GM12872 (cell line): Measurements from ENCODE around the gene PRKAG3.

Experiments used
- TF ChIP-seq, protein P1 (sequence below): IDR thresholded peaks from 3 replicates; pipeline ENCODE4 v1.5.1; 2011; ENCODE audit warnings: low read depth, mild to moderate bottlenecking, low read length, moderate library complexity; ENCODE audit not compliant: insufficient read depth

The PRKAG3 gene

DNA sequence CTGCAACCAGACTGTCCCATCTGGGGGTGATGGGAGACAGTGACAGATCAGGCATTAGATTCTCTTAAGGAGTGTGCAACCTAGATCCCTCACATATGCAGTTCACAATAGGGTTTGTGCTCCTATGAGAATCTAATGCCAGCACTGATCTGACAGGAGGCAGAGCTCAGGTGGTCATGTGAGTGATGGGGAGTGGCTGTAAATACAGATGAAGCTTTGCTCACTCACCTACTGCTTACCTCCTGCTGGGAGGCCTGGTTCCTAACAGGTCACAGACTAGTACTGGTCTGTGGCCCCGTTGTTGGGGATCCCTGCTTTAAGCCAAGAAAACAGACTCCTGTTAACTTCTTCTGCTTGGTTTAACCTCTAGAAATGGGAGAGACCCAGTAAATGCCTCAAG is 46.5 kb downstream of the PRKAG3 start:
- TF ChIP-seq, protein P1, sequence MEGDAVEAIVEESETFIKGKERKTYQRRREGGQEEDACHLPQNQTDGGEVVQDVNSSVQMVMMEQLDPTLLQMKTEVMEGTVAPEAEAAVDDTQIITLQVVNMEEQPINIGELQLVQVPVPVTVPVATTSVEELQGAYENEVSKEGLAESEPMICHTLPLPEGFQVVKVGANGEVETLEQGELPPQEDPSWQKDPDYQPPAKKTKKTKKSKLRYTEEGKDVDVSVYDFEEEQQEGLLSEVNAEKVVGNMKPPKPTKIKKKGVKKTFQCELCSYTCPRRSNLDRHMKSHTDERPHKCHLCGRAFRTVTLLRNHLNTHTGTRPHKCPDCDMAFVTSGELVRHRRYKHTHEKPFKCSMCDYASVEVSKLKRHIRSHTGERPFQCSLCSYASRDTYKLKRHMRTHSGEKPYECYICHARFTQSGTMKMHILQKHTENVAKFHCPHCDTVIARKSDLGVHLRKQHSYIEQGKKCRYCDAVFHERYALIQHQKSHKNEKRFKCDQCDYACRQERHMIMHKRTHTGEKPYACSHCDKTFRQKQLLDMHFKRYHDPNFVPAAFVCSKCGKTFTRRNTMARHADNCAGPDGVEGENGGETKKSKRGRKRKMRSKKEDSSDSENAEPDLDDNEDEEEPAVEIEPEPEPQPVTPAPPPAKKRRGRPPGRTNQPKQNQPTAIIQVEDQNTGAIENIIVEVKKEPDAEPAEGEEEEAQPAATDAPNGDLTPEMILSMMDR: no peak

DNA sequence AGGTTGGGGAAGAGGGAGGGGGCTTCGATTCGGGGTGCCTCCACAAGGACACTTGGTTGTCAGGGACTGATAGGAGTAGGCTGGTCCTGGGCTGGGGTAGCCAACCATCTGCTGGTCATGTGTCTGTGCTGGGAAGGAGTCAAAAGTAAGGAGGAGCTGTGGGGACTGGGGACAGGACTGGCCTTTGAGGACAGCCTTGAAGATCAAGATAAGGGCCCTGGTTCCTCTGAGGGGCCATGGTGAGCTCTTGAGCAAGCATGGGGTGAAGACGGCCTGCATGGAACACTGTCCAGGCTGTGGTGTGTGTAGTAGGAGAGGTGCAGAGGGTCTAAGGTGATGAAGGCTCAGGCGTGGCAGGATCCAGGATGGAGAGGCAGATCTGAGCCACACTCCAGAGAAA is 47.9 kb downstream of the PRKAG3 start:
- TF ChIP-seq, protein P1: no peak

DNA sequence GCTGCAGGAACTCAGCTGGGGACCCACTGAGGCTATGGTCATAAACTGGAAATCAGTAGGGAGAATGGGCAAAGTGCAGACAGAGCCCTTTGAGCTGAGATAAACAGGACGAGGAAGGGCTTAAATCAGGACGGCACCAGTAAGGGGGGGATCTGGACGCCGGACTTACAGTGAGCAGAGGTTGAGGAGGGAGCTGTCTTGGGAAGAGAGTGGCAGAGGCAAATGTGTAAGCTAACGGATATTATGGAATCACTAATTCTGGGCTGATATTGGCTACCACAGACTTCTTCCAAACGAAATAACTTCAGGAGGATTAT is 49.1 kb downstream of the PRKAG3 start:
- TF ChIP-seq, protein P1: no peak

DNA sequence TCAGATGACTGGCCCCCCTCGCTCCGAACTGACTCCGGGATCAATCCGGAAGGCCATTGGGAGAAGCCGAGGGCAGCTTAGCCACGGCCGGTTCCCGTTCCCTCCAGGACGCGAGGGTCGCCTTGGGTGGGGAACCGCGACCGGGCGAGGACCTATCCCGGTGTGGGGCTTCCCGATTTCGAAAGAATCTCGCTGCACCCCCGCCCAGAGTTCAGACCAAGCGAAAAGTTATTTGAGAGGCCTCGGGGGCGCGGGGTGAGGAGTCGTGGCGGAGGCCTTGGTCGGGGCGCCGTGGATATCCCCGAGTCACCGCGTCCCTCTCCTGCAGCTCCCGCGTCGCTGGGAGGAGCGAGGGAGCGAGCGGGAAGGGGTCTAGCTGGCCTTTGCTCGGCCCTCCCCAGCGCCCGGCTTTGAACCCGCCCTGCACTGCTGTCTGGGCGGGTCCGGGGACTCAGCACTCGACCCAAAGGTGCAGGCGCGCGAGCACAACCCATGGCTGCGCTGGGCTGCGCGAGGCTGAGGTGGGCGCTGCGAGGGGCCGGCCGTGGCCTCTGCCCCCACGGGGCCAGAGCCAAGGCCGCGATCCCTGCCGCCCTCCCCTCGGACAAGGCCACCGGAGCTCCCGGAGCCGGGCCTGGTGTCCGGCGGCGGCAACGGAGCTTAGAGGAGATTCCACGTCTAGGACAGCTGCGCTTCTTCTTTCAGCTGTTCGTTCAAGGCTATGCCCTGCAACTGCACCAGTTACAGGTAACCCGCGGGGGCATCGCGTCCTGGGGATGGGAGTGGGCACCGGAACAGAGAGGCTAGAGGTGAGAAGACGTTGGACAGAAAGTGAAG is 49.7 kb downstream of the PRKAG3 start, which contains the start of gene CYP27A1:
Gene CYP27A1, plus strand, starts transcription at position 457 of the 837 bp plus-strand sequence. Its CDS starts 36 bp downstream, at position 493.
- TF ChIP-seq, protein P1: no peak

DNA sequence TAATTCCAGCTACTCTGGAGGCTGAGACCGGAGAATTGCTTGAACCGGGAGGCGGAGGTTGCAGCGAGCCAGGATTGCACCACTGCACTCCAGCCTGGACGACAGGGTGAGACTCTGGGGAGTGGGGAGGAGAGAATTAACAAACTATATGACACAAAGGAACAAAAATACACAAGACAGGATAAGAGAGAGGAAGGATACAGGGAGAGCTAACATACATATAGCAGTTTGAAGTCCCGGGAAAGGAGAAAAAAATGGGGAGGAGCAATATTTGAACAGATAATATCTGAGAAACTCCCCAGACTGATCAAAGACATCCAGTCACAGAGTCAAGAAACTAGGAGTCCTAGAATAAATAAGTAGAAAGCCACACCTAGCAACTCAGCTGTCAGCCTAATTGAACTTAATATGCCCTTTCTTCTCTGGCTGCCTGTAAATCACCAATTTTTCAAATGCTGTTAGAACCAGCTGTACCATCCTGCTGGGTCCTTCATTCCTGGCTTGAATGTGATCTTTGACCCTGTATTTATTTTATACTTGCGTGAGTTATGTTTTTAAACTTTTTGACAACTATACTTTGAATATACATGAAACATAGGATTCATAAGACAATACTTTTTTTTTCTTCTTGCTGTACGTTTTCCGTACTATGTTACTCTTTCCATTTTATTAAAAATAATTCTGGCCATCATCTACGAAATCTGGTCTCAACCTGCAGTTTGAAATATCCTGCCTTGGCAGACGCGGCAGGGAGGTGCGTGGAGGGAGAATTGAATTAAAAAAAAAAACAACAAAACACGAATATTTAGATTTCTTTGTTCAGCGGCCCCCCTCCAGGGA is 50.5 kb downstream of the PRKAG3 start:
- TF ChIP-seq, protein P1: no peak

DNA sequence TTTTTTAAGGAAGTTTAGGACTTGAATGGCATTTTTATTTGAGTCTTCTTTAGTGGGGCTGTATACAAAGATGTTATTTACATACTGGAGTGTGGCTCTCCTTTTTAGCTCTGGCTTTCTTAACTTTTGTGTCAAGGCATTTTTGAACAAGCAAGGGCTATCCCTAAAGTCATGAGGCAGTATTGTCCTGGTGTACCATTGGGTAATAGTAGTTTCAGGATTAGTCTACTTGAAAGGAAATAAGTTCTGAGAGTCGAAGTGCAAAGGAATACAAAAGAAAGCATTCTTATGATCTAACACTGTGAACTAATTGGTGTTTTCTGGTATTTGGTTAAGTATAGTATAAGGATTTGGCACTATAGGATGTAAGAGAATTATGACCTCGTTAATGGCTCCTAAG is 51.6 kb downstream of the PRKAG3 start:
- TF ChIP-seq, protein P1: no peak

DNA sequence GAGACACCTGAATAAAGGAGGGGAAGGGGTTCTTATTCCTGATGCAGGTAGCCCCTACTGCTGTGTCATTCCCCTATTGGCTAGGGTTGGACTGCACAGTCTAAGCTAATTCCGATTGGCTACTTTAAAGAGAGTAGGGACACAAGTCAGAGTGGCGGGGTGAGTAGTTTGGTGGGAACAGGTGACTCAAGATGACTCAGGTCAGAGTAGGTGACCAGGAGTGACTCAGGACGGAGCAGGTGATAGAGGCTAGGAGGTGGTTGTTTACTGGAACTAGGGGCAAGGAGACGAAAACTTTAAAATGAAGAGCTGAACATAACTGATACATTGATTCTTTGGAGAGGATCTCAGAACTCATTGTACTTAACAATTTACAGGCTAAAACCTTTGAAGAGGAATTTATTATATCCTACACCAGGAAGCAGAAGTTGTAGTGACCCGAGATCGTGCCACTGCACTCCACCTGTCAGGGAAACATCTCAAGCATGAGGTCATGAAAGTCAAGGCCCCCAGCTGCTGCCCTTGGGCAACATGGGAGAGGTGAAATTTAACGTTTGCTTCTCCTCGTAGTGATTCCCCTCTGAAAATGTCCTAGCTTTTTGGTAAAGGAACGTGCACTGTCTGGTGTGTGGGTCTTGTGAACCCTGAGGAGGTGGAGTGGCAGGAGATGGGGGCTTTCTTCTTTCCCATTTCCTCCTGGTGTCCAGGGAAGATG is 54.2 kb downstream of the PRKAG3 start:
- TF ChIP-seq, protein P1: no peak
